Breast epithelium (tissue), 4 donors: ENCODE data around the gene MEDAG. TPM values are rescaled to one million over a fixed set of nuclear protein-coding genes. Genes with fewer than 3 reads are reported as not detected.
A peak's percentile ranks its signal among the peaks of the same experiment; 100 is the strongest.

Source experiments
- DNase-seq, 2 donors: peaks; one replicate each; pipeline ENCODE4 v3.0.0-alpha.2; 2019; ENCODE audit warnings: low spot score in 2 of 2
- H3K27ac ChIP-seq, 2 donors: fragments of 200-600 bp; sonication (generic) in 1 of 2; one replicate each; pipeline ENCODE4 v1.5.1; 2016 to 2019; ENCODE audit warnings: mild to moderate bottlenecking in 1 of 2
- H3K27me3 ChIP-seq, 2 donors: fragments of 200-600 bp; sonication (generic) in 1 of 2; one replicate each; pipeline versions ENCODE4 v1.5.1 to v1.6.0; 2017 to 2019; ENCODE audit warnings: control low read depth in 1 of 2, mild to moderate bottlenecking in 1 of 2
- H3K36me3 ChIP-seq: fragments of 200-600 bp; one replicate; pipeline ENCODE4 v1.5.1; 2019
- H3K4me1 ChIP-seq, 2 donors: fragments of 200-600 bp; sonication (generic); one replicate each; pipeline ENCODE4 v1.5.1; 2016 to 2019; ENCODE audit warnings: control low read depth in 1 of 2
- H3K4me3 ChIP-seq, 3 donors: fragments of 200-600 bp; sonication (generic); 1 replicate in 2 of 3; 2 replicates in 1 of 3; pipeline ENCODE4 v1.5.1; 2016 to 2019; ENCODE audit warnings: mild to moderate bottlenecking in 3 of 3, moderate library complexity in 2 of 3
- H3K9me3 ChIP-seq, 2 donors: fragments of 200-600 bp; sonication (generic) in 1 of 2; one replicate each; pipeline ENCODE4 v1.5.1; 2016 to 2019; ENCODE audit warnings: control low read depth in 1 of 2
- POLR2A ChIP-seq: fragments of 450-650 bp; IDR thresholded peaks from one replicate; pipeline ENCODE4 v1.6.1; 2016; ENCODE audit warnings: antibody characterized with exemption, mild to moderate bottlenecking, moderate library complexity
- POLR2AphosphoS5 ChIP-seq, 3 donors: sonication (generic); formaldehyde crosslinking; IDR thresholded peaks; one replicate each; pipeline ENCODE4 v1.6.1; 2017; ENCODE audit warnings: antibody characterized with exemption in 3 of 3
- intact Hi-C: fragments of 100-400 bp; cut with DNase I; formaldehyde crosslinking; loops from one replicate; pipeline ENCODE4 v1.15.1; 2023; ENCODE audit warnings: low total_unique reads
- total RNA-seq, 3 donors: library from RNA; depleted of rRNA; stranded (reverse); fragments of >200 nt; gene quantifications; one replicate each; pipeline ENCODE4 v1.1.0, GENCODE V29; 2016
- TF ChIP-seq, protein P1 (sequence below), 3 donors: fragments of 450-650 bp; IDR thresholded peaks; one replicate each; pipeline ENCODE4 v1.5.1; 2016 to 2017; ENCODE audit warnings: antibody characterized with exemption in 3 of 3, mild to moderate bottlenecking in 3 of 3, moderate library complexity in 3 of 3

MEDAG gene
- total RNA-seq, 3 donors from 2014 or later: 76.2 to 142 (median 95.4) TPM

DNA sequence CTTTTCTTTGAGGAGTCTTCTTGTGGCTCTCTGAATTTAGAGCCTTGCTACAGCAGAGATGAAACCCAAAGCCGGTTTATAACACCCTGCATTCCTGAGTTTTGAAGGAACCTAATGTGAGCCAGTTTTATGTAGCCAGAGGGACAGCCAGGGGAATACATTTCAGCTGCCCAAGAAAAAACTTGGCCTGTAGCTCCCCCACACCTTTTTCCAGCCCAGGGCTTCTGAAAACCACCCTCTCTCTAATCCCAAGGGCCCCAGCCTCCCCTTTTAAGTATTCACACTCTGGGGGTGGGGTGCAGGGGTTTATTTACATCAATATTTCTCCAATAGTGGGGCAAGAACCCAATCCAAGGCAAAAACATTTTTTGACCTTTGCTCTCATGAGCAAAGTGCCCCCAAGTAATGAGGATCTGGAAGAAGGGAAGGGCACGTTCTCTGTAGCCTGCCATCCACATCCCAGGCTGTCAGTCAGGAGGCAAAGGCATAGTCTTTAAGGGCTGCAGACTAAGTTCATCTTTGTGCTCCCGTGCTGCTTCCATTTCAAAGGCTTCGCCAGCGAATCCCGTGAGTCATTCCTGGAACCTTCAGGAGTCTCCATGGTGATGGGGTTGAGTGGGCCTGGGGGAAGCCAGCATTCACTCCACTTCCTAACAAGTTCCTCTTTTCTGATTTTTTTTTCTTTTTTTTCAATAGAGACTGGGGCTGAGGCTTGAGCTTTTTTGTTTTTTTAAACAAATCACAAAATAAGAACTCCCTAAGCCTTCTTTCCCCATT lies 33.2 kb upstream of the MEDAG start:
- Histone ChIP-seq H3K27me3 (no peaks in the 10 kb centered on the region), H3K27ac (peak overlapping the region; percentile 68 to 74), H3K4me1 (no peaks in the 10 kb centered on the region), H3K4me3 (no peak overlapping the region), H3K9me3 (no peaks in the 10 kb centered on the region), H3K36me3 (no peaks in the 10 kb centered on the region)
- DNase-seq: peak in 1 of 2 donors; percentile 57
- peak in 1 of 3 donors; percentile 16 for TF ChIP-seq POLR2AphosphoS5 (IDR thresholded peaks at IDR 0.05)
- TF ChIP-seq, protein P1, sequence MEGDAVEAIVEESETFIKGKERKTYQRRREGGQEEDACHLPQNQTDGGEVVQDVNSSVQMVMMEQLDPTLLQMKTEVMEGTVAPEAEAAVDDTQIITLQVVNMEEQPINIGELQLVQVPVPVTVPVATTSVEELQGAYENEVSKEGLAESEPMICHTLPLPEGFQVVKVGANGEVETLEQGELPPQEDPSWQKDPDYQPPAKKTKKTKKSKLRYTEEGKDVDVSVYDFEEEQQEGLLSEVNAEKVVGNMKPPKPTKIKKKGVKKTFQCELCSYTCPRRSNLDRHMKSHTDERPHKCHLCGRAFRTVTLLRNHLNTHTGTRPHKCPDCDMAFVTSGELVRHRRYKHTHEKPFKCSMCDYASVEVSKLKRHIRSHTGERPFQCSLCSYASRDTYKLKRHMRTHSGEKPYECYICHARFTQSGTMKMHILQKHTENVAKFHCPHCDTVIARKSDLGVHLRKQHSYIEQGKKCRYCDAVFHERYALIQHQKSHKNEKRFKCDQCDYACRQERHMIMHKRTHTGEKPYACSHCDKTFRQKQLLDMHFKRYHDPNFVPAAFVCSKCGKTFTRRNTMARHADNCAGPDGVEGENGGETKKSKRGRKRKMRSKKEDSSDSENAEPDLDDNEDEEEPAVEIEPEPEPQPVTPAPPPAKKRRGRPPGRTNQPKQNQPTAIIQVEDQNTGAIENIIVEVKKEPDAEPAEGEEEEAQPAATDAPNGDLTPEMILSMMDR (IDR thresholded peaks at IDR 0.05): no peak
- no peak for TF ChIP-seq POLR2A
- intact Hi-C loops: no loop called here

DNA sequence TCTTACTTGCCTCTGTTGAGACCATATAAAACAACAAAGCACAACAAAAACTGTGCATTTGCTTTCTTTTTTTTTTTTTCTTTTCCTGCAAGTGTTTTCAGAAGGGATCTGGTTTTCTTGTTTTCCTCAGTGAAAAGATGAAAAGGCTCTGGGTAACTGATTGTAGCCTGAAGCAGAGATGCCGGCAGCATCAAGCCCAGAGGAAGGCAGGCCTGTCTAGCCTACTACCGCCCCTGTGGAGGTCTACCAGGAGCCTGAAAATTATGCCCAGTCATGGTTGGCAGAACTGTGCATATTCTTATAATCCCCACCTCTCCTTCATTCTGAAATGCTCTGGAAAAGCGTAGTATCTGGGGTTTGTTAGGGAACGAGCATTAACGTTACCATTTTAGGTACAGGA lies 32.6 kb upstream of the MEDAG start:
- no peak for DNase-seq
- Histone ChIP-seq H3K27ac (peak overlapping the region; percentile 29 to 73), H3K36me3 (no peaks in the 10 kb centered on the region), H3K27me3 (no peaks in the 10 kb centered on the region), H3K4me1 (no peaks in the 10 kb centered on the region), H3K4me3 (no peak overlapping the region), H3K9me3 (no peaks in the 10 kb centered on the region)
- no peak for TF ChIP-seq POLR2A
- no peak for TF ChIP-seq POLR2AphosphoS5 (IDR thresholded peaks at IDR 0.05)
- TF ChIP-seq, protein P1 (IDR thresholded peaks at IDR 0.05): no peak
- intact Hi-C loops: no loop called here

DNA sequence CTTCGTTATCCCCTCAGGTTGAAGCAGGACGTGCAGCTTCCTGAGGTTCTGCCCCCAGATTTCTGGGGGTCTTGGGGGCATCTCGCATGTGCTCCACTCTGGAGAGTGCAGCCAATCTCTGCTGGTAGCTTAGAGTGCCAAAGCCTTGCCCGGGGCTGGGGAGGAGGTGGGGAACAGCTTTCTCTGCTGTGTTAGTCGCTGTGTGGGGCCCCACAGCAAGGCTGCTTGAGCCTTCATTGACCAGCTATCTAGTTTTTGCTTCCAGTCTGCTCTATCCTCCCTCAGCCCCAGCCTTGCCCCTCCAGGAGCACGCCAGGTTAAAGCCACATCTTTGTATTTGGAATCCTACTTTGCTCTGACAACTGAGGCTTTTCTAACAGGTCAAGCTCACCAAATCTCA lies 32.0 kb upstream of the MEDAG start:
- H3K9me3 ChIP-seq: no peaks in the 10 kb centered on the region
- H3K27me3 ChIP-seq: no peaks in the 10 kb centered on the region
- DNase-seq: no peak
- no peak overlapping the region for H3K4me3 ChIP-seq
- H3K4me1 ChIP-seq: no peaks in the 10 kb centered on the region
- peak overlapping the region in 1 of 2 donors; percentile 73 for H3K27ac ChIP-seq
- no peaks in the 10 kb centered on the region for H3K36me3 ChIP-seq
- TF ChIP-seq POLR2A (no peak), POLR2AphosphoS5 (IDR thresholded peaks at IDR 0.05) (no peak)
- TF ChIP-seq, protein P1 (IDR thresholded peaks at IDR 0.05): no peak
- intact Hi-C loops: no loop called here

DNA sequence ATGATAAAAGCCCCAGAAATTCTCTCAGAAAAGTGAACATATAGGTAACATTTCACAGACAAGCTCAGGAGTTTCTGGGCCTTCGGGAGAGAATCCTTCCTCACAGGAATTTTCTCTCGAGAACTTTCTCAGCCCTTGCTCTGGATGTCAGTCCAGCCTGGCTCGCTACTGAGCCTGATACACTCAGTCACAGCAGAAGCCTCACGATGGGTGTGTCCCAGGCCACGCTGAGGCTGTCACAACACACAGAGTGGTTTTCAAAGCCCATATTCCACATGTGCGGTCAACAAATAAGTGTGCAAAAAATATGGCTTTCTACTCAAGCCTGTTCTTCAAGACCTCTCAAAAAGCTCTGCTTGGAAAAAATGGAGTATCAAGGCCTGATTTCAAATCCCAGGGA lies 31.5 kb upstream of the MEDAG start:
- H3K27ac ChIP-seq: no peak overlapping the region
- H3K36me3 ChIP-seq: no peaks in the 10 kb centered on the region
- H3K4me3 ChIP-seq: no peak overlapping the region
- DNase-seq: no peak
- H3K4me1 ChIP-seq: no peaks in the 10 kb centered on the region
- TF ChIP-seq, protein P1 (IDR thresholded peaks at IDR 0.05): no peak
- no peak for TF ChIP-seq POLR2A
- no peaks in the 10 kb centered on the region for H3K27me3 ChIP-seq
- intact Hi-C loops: no loop called here
- no peaks in the 10 kb centered on the region for H3K9me3 ChIP-seq

DNA sequence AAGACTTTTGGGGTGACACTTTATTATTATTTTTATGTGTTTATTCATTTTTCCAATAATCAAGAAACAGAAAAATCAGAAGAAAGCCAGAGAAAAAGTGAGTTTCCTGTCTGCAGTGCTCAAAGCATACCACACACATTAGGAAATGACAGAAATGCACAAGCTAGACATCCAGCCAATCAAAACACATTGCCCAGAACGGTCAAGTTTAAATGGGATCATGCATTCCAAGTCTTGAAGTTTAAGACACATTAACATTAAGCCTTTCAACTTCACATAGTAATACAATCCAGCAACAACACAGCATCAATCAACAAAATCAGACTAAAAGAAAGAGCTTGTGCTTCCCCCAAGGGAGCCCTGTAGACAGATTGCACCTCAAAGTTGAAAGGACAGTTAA lies 28.7 kb upstream of the MEDAG start:
- H3K9me3 ChIP-seq: no peaks in the 10 kb centered on the region
- H3K4me3 ChIP-seq: no peak overlapping the region
- H3K4me1 ChIP-seq: peaks cover 0 to 4% of the 10 kb centered on the region in 2 donors
- TF ChIP-seq POLR2A: no peak
- no peak for TF ChIP-seq POLR2AphosphoS5 (IDR thresholded peaks at IDR 0.05)
- TF ChIP-seq, protein P1 (IDR thresholded peaks at IDR 0.05): no peak
- no peaks in the 10 kb centered on the region for H3K36me3 ChIP-seq
- H3K27ac ChIP-seq: no peak overlapping the region
- intact Hi-C loops: no loop called here
- no peak for DNase-seq
- no peaks in the 10 kb centered on the region for H3K27me3 ChIP-seq
